ENCODE measurements around the gene PRLHR.

The PRLHR gene

DNA sequence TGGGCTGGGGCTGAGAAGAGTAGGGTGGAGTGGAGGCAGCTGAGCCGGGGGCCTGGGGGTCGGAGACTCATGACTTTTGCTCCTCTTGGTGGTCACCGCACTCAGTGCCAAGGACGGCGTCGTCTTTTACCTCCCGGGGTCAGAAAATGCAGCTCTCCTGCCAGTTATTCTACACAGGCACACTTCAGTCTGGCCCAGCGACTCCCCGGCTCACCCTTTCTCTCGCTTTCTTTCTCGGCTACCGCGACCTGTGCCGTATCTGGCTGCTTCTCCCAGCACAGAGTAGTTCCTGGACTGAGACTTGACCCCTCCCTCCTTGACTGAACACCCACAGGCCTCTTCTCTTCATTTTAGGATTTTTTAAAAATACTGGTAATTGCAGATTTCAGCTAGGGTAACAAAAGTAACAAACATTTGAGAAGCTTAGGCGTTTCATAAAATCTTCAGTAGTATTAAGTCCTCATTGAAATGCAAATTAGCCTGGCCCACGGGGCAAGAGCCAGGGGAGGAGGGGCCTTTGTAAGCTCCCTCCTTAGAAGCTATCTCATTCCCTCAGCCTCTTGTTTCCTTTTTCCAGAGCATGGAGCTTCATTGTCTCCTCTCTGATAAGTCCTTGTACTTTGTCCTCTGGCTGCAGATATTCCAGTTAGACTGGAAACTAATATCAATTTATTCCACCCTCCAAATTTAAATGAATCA, 1.1 kb upstream of the PRLHR start:
- Mint-ChIP-seq H3K4me3 (no peak overlapping the region), H3K9me3 (no peaks in the 10 kb centered on the region), H3K27me3 (peaks cover 56% of the 10 kb centered on the region), H3K27ac (no peak overlapping the region), H3K4me1 (ENCODE audit: low read depth) (peaks cover 12% of the 10 kb centered on the region), H3K36me3 (ENCODE audit: low read depth) (no peaks in the 10 kb centered on the region)

DNA sequence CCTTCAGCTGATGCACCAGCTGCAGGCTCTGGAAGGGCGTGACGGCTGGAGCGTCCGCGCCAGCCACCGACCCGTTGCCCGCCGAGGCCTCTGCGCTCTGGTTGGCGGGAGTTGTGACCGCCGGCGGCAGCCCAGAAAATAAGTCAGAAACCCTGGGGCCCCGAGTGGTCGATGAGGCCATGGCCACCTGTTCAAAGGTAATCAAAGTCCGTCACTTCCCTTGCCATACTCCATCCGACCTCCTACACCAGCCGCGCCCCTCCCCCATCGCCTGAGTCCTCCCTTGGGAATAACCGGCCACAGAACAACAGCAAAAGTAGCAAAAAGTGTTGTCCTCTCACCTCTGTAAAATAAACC, 406 bp downstream of the PRLHR start:
- no peak overlapping the region for H3K27ac Mint-ChIP-seq
- no peaks in the 10 kb centered on the region for H3K9me3 Mint-ChIP-seq
- no peaks in the 10 kb centered on the region for H3K36me3 Mint-ChIP-seq (ENCODE audit: low read depth)
- peak overlapping the region; percentile 10 for H3K4me3 Mint-ChIP-seq
- H3K27me3 Mint-ChIP-seq = peaks cover 56% of the 10 kb centered on the region
- peaks cover 12% of the 10 kb centered on the region for H3K4me1 Mint-ChIP-seq (ENCODE audit: low read depth)

DNA sequence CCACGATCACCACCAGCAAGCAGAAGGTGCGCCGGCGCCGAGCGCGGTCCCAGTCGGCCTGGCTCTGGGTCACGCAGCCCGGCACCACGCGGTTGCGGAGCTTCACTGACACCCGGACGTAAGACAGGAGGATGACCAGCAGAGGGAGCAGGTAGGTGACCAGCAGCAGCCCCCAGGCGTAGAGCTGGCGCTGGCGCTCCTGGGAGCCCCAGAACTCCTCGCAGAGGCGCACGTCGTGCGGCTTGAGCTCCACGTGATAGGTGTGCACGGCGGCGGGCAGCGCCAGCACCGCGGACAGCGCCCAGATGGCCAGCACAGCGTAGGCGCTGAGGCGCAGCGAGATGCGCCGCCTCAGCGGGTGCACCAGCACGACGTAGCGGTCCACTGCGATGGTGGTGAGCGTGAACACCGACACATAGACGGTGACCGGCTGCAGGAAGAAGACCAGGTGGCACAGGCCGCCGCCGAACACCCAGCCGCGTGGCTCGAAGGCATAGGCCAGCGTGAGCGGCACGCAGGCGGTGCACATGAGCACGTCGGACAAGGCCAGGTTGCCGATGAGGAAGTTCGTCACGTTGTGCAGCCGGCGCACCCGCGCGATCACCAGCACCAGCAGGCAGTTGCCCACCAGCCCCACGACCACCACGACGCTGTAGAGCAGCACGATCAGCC, 920 bp downstream of the PRLHR start:
- Mint-ChIP-seq H3K36me3 (ENCODE audit: low read depth) (no peaks in the 10 kb centered on the region), H3K4me1 (ENCODE audit: low read depth) (peaks cover 12% of the 10 kb centered on the region), H3K27ac (no peak overlapping the region), H3K27me3 (peaks cover 56% of the 10 kb centered on the region), H3K9me3 (no peaks in the 10 kb centered on the region), H3K4me3 (no peak overlapping the region)

DNA sequence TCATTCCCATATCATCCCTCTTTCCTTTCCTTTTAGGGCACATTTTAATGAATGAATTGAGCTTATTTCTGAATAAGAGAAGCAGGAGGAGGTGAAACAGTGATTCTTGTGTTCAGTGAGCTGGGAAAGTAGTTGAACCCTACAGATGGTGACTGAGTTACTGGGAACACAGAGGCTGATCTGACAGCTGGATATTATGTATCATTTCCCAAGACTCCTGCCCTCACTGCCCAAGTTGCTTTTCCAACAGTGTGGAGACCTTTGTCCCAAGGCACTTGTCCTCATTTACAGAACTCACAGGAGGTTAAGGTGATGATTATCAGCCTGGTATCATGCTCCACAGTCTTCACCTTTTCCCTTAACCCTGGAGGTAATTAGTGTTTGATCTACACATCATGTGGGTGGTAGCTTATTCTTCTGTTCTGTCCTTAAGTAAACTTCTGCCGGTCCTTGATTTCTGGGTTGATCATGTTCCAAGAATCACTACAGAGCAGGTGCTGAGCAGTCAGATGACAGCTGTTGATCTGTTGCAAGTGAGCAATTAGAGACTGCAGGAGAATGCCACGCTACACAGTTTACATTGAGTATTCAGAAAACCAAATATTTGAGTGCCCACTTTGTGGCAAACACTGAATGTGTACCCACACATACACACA, 2.6 kb downstream of the PRLHR start:
- Mint-ChIP-seq H3K4me1 (ENCODE audit: low read depth) (peaks cover 12% of the 10 kb centered on the region), H3K27me3 (peaks cover 49% of the 10 kb centered on the region), H3K4me3 (no peak overlapping the region), H3K9me3 (no peaks in the 10 kb centered on the region), H3K36me3 (ENCODE audit: low read depth) (no peaks in the 10 kb centered on the region), H3K27ac (no peak overlapping the region)

DNA sequence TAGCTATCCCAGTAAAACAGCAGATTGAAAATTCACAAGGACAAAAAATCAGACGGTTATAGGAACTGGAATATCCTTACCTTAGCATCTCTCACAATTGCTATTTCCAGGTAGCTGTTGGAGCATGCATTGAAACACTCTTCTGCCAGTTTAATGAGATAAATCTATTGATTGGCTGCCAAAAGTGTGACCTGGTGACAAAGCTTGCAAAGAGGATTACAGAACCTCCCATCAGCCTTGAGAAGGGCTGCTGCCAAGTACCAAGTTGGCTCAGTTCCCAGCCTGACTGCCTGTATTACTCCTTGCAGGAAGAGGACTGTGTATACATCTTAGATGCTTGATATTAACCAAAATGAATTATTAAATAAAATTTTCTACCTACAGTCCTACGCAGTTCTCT, 5.1 kb downstream of the PRLHR start:
- Mint-ChIP-seq H3K9me3 (no peaks in the 10 kb centered on the region), H3K27ac (no peak overlapping the region), H3K36me3 (ENCODE audit: low read depth) (no peaks in the 10 kb centered on the region), H3K27me3 (peaks cover 28% of the 10 kb centered on the region), H3K4me3 (no peak overlapping the region), H3K4me1 (ENCODE audit: low read depth) (peaks cover 7% of the 10 kb centered on the region)

DNA sequence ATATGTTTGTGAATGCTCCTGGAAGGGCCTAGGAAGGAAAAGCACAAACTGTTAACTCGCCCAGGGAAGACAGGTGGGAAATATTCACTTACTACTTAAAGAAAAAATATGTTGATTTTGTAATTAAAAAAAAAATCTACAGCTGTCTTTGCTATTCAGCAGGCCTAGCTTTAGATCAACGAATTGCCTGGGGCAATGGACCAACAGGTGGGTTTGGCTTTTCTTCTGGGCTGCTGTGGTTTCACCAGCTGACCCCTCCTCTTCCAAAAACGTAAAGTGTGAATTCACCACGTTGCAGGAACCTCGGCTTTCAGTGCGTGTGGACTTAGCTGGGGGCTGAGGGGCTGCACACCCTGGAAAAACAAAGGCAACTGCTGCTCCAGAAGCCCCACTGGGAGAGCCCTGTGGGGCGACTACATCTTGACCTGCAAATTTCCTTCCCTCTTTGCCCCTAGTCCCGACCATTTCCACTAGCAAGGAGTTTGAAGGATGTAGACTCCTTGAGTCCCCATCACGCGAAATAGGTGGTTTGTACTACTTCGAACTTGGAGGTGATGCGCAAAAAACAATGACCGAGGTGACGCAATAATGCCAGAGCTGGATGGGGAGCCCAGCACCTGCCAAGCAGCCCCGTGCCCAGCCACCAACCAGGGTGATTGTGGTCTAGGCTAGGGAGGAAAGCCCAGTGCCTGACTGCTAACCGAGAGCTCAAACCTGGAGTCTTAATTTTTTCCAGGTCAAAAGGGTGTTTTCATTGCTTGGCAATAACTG, 7.4 kb downstream of the PRLHR start:
- H3K27me3 Mint-ChIP-seq = peaks cover 8% of the 10 kb centered on the region
- H3K27ac Mint-ChIP-seq = no peak overlapping the region
- H3K9me3 Mint-ChIP-seq = no peaks in the 10 kb centered on the region
- no peaks in the 10 kb centered on the region for H3K36me3 Mint-ChIP-seq (ENCODE audit: low read depth)
- no peak overlapping the region for H3K4me3 Mint-ChIP-seq
- H3K4me1 Mint-ChIP-seq (ENCODE audit: low read depth) = no peaks in the 10 kb centered on the region

DNA sequence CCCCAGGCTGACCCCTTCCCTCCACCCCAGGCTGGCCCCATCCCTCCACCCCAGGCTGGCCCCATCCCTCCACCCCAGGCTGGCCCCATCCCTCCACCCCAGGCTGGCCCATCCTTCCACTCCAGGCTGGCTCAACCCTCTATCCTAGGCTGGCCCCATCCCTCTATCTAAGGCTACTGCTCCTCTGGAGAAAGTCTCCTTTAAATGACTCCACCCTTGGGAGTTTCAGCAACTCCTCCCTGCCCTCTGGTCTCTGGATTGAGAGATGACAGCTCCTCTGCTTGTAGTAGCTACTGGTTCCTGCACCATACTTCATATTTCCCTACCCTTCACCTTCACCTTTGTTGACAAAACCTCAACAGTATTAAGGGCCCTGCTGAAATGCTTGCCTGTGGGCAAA, 8.5 kb downstream of the PRLHR start:
- Mint-ChIP-seq H3K27me3 (no peaks in the 10 kb centered on the region), H3K4me3 (no peak overlapping the region), H3K27ac (no peak overlapping the region), H3K36me3 (ENCODE audit: low read depth) (no peaks in the 10 kb centered on the region), H3K9me3 (no peaks in the 10 kb centered on the region), H3K4me1 (ENCODE audit: low read depth) (no peaks in the 10 kb centered on the region)

DNA sequence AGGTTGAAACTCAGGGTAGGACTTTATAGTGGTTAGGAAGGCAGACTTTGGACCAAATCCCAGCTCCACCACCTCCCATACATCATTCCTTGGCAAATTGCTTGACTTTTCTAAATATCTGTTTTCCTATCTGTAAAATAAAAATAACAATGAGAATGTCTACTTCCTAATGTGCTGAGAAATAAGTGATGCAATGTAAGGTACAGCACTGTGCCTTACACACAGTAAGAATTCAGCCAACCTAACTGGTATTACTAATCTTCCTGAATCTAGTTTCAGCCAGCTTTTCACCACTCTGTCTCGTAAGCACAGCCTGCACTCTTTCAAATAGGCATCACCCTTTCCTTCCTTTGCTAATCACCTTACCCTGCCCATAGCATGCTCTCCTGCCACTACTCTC, 9.7 kb downstream of the PRLHR start:
- H3K27ac Mint-ChIP-seq = no peak overlapping the region
- H3K9me3 Mint-ChIP-seq = no peaks in the 10 kb centered on the region
- H3K4me3 Mint-ChIP-seq = no peak overlapping the region
- no peaks in the 10 kb centered on the region for H3K36me3 Mint-ChIP-seq (ENCODE audit: low read depth)
- no peaks in the 10 kb centered on the region for H3K4me1 Mint-ChIP-seq (ENCODE audit: low read depth)
- no peaks in the 10 kb centered on the region for H3K27me3 Mint-ChIP-seq

DNA sequence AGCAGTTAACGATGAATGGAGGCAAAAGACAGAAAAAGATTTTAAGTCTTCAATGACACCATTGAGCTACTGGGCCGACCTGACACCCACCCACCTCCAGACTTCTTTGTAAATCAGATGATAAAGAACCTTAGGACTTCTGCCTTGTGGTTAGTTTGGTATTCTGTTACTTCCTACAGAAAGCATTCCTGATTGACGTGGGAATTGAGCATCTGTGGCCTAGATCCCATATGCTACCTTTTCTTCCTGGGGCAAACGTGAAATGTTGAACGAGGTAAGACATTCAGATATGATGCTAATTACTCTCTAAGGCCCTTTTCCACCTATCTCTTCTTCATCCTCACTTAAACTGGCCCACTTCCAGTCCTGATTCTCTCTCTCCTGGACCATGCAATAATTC, 10.2 kb downstream of the PRLHR start:
- H3K36me3 Mint-ChIP-seq (ENCODE audit: low read depth) = no peaks in the 10 kb centered on the region
- no peaks in the 10 kb centered on the region for H3K4me1 Mint-ChIP-seq (ENCODE audit: low read depth)
- H3K27me3 Mint-ChIP-seq = no peaks in the 10 kb centered on the region
- H3K9me3 Mint-ChIP-seq = no peaks in the 10 kb centered on the region
- no peak overlapping the region for H3K4me3 Mint-ChIP-seq
- no peak overlapping the region for H3K27ac Mint-ChIP-seq

DNA sequence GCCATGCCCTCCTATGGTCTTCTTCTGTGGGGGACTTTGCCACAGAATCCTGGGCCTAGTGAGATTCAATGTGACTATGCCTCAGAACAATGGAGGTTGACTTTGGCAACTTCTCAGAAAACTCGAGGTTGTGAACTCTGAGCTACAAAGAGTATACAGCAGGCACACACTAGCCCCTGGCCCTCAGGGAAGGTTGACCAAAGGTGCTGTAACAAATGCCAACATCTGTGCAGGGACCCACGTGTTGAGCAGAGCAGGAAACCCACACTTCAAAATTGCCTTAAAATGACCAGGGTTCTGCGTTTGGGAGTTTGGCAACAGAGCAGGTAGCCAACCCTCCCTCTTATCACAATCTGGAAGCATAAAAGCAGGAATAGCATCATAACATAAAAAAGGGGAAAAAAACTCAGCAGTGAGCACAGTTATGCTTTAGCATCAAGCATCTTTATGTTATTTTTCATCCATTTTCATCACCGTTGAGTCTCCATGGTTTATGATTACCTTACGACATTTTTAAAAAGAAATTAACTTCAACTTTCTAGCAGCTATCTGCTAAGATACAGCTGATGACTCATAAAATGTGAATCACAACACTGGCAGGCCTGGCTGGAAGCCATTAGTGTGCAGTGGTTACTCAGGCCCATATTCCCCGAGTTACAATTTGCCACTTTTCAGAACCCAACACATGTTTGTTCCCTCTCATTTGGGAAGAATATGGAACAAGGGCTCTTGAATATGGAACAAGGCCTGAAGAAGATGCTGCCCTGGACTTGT, 11.1 kb downstream of the PRLHR start:
- no peak overlapping the region for H3K27ac Mint-ChIP-seq

DNA sequence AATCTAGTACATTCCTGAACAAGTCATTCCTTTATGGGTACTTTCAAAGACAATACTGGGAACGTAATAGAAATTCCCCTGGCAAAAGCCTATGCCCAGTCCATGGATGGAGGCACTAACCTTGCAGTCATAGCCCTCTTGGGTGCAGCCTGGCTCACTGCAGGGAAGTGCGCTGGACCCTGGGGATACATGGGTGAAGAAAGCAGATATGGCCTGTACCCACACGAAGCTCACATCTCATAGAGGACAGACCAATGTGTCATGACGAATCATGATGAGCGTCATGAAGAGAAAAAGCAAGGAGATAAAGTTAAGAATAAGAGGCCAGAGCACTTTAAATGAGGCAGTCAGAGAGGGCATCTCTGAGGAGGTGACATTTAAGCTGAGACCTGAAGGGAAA, 11.8 kb downstream of the PRLHR start:
- Mint-ChIP-seq H3K9me3 (no peaks in the 10 kb centered on the region), H3K36me3 (ENCODE audit: low read depth) (no peaks in the 10 kb centered on the region), H3K4me1 (ENCODE audit: low read depth) (no peaks in the 10 kb centered on the region), H3K27ac (peak overlapping the region; percentile 1), H3K27me3 (no peaks in the 10 kb centered on the region), H3K4me3 (no peak overlapping the region)

More for the DNA sequence above, 11.1 kb downstream of the PRLHR start:
- no peaks in the 10 kb centered on the region for H3K36me3 Mint-ChIP-seq (ENCODE audit: low read depth)
- no peaks in the 10 kb centered on the region for H3K9me3 Mint-ChIP-seq
- H3K4me1 Mint-ChIP-seq (ENCODE audit: low read depth) = no peaks in the 10 kb centered on the region
- no peaks in the 10 kb centered on the region for H3K27me3 Mint-ChIP-seq
- no peak overlapping the region for H3K4me3 Mint-ChIP-seq

DNA sequence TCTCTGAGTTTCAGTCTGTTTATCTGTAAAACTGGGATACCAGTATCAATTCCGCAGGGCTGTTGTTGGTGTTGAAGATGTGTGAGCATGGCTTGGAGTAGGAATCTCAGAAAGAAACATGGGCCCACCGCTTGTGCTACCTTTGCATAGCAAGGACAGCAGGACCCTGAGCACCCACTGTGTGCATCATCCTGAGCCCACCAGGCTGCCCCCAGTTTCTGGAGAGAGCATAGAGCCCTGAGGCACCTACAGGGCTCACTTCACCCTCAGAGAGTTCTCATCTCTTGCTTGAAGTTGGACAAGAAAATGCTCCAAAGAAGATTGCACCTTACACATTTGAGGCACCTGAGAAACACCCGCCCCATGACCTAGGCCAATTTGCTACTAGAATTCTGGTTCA, 12.9 kb downstream of the PRLHR start:
- H3K9me3 Mint-ChIP-seq = no peaks in the 10 kb centered on the region
- no peak overlapping the region for H3K4me3 Mint-ChIP-seq
- no peak overlapping the region for H3K27ac Mint-ChIP-seq
- H3K36me3 Mint-ChIP-seq (ENCODE audit: low read depth) = no peaks in the 10 kb centered on the region
- no peaks in the 10 kb centered on the region for H3K27me3 Mint-ChIP-seq
- no peaks in the 10 kb centered on the region for H3K4me1 Mint-ChIP-seq (ENCODE audit: low read depth)

DNA sequence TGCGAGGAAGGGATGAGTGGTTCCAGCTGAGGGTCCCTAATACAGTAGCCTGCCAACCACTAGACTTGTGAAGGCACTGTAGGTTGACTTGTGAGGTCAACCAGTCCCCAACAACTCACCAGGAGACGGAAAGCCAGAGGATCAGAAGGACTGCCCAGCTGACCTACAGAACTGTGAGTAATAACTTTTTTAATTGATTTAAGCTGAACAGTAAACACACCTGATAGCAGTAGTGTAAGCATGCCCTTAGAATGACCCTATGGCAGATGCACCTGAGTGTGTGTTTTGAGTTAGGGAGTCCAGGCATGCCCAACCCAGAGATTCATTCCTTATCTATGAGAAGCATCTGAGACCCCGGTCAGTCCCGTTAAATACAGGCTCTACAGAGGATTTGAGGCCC, 14.1 kb downstream of the PRLHR start:
- H3K4me1 Mint-ChIP-seq (ENCODE audit: low read depth) = no peaks in the 10 kb centered on the region
- no peak overlapping the region for H3K4me3 Mint-ChIP-seq
- H3K27ac Mint-ChIP-seq = no peak overlapping the region
- H3K9me3 Mint-ChIP-seq = no peaks in the 10 kb centered on the region
- no peaks in the 10 kb centered on the region for H3K27me3 Mint-ChIP-seq
- no peaks in the 10 kb centered on the region for H3K36me3 Mint-ChIP-seq (ENCODE audit: low read depth)

DNA sequence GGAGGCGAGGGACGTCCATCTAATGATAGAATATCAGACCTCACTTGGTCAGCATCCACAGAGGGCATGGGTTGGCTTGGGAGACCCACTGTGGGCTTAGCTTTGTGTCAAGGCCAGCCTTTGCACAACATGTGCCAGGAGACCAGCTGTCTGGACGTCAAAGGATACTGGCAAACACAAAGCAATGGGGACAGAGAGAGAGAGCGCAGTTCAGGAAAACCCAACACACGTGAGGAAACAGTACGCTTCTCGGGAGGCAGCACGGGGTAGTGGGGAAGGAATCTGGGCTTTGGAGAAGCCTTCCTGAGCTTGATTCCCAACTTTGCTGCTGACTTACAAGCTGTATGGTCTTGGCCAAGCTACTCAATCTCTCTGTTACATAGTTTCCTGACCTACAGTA, 14.7 kb downstream of the PRLHR start:
- H3K27ac Mint-ChIP-seq = no peak overlapping the region
- no peaks in the 10 kb centered on the region for H3K4me1 Mint-ChIP-seq (ENCODE audit: low read depth)
- no peaks in the 10 kb centered on the region for H3K9me3 Mint-ChIP-seq
- H3K4me3 Mint-ChIP-seq = no peak overlapping the region
- no peaks in the 10 kb centered on the region for H3K27me3 Mint-ChIP-seq
- H3K36me3 Mint-ChIP-seq (ENCODE audit: low read depth) = no peaks in the 10 kb centered on the region

All from stimulated activated naive CD8-positive, alpha-beta T cell treated with anti-CD3 and anti-CD28 coated beads, Interleukin-15, Interleukin-2, amounts not matched to agents 100 ng/mL and 50 ng/mL, for 24 hours (primary cell).